ENCODE measurements around the gene GPC1.

- TF ChIP-seq CTCF (conservative IDR thresholded peaks at IDR 0.05; ENCODE audit: low read depth, low read length) (no peak), SMC3 (IDR thresholded peaks at IDR 0.05; ENCODE audit: low read depth, low read length) (no peak), CEBPB (IDR thresholded peaks at IDR 0.05; ENCODE audit: low read depth, low read length) (no peak), ELK1 (IDR thresholded peaks at IDR 0.05; ENCODE audit: borderline replicate concordance, low read depth, low read length) (no peak), RAD21 (IDR thresholded peaks at IDR 0.05; ENCODE audit: low read length) (no peak), POLR2A (IDR thresholded peaks at IDR 0.05; ENCODE audit: low read depth, low read length) (no peak), USF2 (IDR thresholded peaks at IDR 0.05; ENCODE audit: low read depth, low read length) (no peak), BHLHE40 (IDR thresholded peaks at IDR 0.05; ENCODE audit: low read depth, low read length) (no peak), RFX5 (IDR thresholded peaks at IDR 0.05; ENCODE audit: low read depth, low read length) (no peak), FOS (IDR thresholded peaks at IDR 0.05; ENCODE audit: low read depth, low read length) (no peak), RCOR1 (IDR thresholded peaks at IDR 0.05; ENCODE audit: insufficient replicate concordance, low read length) (no peak)
Measured at GRCh38 chr2:240440251-240440650, 4.8 kb downstream of the GPC1 start.
